GF-D8 (cell line): Measurements from ENCODE around the gene H6PD.

Experiments
- DNase-seq: peaks from one replicate; lab custom pipeline; 2025; lab: John Stamatoyannopoulos, UW

H6PD gene

GRCh38 chr1:9204156-9204720 is 30.3 kb upstream of the H6PD start:
- no peak for DNase-seq

GRCh38 chr1:9207086-9207485 is 27.5 kb upstream of the H6PD start:
- no peak for DNase-seq

- no peak for DNase-seq
Observed at GRCh38 chr1:9207715-9208114, 26.9 kb upstream of the H6PD start.

GRCh38 chr1:9211291-9211811 is 23.2 kb upstream of the H6PD start:
- DNase-seq = no peak

GRCh38 chr1:9212735-9213134 is 21.8 kb upstream of the H6PD start:
- no peak for DNase-seq

GRCh38 chr1:9213956-9214355 is 20.6 kb upstream of the H6PD start:
- DNase-seq = no peak

- DNase-seq = no peak
Observed at GRCh38 chr1:9218917-9219316, 15.7 kb upstream of the H6PD start.

GRCh38 chr1:9222846-9223625 is 11.5 kb upstream of the H6PD start:
- DNase-seq = no peak

- DNase-seq = no peak
Observed at GRCh38 chr1:9224664-9225410, 9.7 kb upstream of the H6PD start.

GRCh38 chr1:9225411-9225785 is 9.2 kb upstream of the H6PD start:
- DNase-seq = no peak

- DNase-seq = peak; percentile 7
Observed at GRCh38 chr1:9228609-9229008, 6.0 kb upstream of the H6PD start.

GRCh38 chr1:9229549-9229948 is 5.0 kb upstream of the H6PD start:
- DNase-seq = no peak

GRCh38 chr1:9230869-9231533 is 3.6 kb upstream of the H6PD start:
- DNase-seq = no peak

GRCh38 chr1:9231648-9232332 is 2.8 kb upstream of the H6PD start:
- no peak for DNase-seq

- peak; percentile 91 for DNase-seq
Observed at GRCh38 chr1:9233241-9233941, 1.2 kb upstream of the H6PD start.

GRCh38 chr1:9233942-9234222 is 692 bp upstream of the H6PD start:
- DNase-seq = no peak

GRCh38 chr1:9235096-9235459 is 504 bp downstream of the H6PD start:
- DNase-seq = no peak

GRCh38 chr1:9235560-9235959 is 986 bp downstream of the H6PD start:
- no peak for DNase-seq

GRCh38 chr1:9238134-9238533 is 3.6 kb downstream of the H6PD start:
- DNase-seq = no peak

- no peak for DNase-seq
Observed at GRCh38 chr1:9238550-9238949, 4.0 kb downstream of the H6PD start.

- peak; percentile 88 for DNase-seq
Observed at GRCh38 chr1:9239622-9240401, 5.2 kb downstream of the H6PD start.
